Ishikawa (cell line): Measurements from ENCODE around the gene RETREG1.

ENCODE experiments used
- CEBPB ChIP-seq: IDR thresholded peaks from 2 replicates; pipeline ENCODE4 v1.6.1; 2012
- CREB1 ChIP-seq: IDR thresholded peaks from 2 replicates; pipeline ENCODE4 v1.6.1; 2012; ENCODE audit warnings: low read depth
- EGR1 ChIP-seq: IDR thresholded peaks from 2 replicates; pipeline ENCODE4 v1.6.1; 2012
- EP300 ChIP-seq: IDR thresholded peaks from 2 replicates; pipeline ENCODE4 v1.6.1; 2012; ENCODE audit warnings: borderline replicate concordance
- FOXM1 ChIP-seq: IDR thresholded peaks from 2 replicates; pipeline ENCODE4 v1.6.1; 2012; ENCODE audit warnings: low read depth, borderline replicate concordance
- MAX ChIP-seq: IDR thresholded peaks from 2 replicates; pipeline ENCODE4 v1.6.1; 2012
- NFIC ChIP-seq: IDR thresholded peaks from 2 replicates; pipeline ENCODE4 v1.6.1; 2012
- RAD21 ChIP-seq: IDR thresholded peaks from 2 replicates; pipeline ENCODE4 v1.6.1; 2012; ENCODE audit warnings: low read depth
- REST ChIP-seq: IDR thresholded peaks from 2 replicates; pipeline ENCODE4 v1.6.1; 2012; ENCODE audit warnings: low read depth, mild to moderate bottlenecking
- TAF1 ChIP-seq: IDR thresholded peaks from 2 replicates; pipeline ENCODE4 v1.6.1; 2012; ENCODE audit warnings: low read depth, mild to moderate bottlenecking
- TCF12 ChIP-seq: IDR thresholded peaks from 2 replicates; pipeline ENCODE4 v1.6.1; 2012; ENCODE audit warnings: low read depth
- TEAD4 ChIP-seq: IDR thresholded peaks from 2 replicates; pipeline ENCODE4 v1.6.1; 2012
- YY1 ChIP-seq: IDR thresholded peaks from 2 replicates; pipeline ENCODE4 v1.6.1; 2012; ENCODE audit warnings: low read depth
- ZBTB7A ChIP-seq: IDR thresholded peaks from 2 replicates; pipeline ENCODE4 v1.6.1; 2012; ENCODE audit warnings: low read depth
- TF ChIP-seq, protein P1 (sequence below): IDR thresholded peaks from 2 replicates; pipeline ENCODE4 v1.6.1; 2012

RETREG1 gene

DNA sequence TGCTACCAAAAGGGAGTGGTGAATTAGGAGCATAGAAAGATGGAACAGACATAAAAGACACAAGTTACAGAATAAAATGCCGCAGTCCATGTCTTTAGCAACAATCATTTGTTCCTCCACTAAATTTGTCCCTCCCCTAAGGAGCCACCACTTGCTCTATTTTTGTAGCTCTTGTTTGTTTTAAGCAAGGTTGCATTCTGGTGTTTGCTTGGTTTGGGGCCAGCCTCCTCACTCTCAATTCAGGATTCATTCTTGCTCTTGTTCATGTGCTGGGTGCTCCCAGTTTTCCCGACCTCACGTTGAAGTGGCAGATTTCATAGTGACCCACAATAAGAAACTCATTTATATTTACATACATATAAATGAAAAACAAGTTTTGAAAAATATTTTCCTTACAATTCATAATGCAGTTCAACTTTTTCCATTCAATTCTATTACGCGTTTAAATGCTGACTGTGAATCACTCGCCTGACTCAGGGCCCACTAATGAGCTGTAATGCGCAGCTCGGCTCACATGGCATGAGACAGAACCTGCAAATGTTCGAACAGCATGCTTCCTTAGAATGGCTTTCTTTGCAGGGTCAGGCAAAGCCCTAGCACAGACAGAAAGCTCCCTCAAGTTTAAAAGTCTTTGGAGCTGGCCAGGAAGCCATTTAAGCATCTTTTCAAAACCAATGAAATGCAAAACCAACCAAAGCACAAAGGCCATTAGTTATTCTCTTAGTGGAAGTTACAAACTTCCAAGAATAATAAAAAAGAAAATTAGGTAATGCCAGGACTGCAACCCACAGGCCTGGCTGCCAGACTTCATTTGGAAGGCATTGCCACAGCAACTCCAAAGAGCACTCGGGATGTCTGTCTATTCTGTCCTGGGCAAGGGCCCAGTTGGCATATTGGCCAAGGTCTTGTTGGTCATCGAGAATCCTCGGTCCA lies 41.7 kb downstream of the RETREG1 start:
- TF ChIP-seq EGR1 (no peak), EP300 (no peak), NFIC (no peak), FOXM1 (no peak), CEBPB (no peak), CREB1 (no peak), ZBTB7A (no peak), TEAD4 (no peak), RAD21 (no peak), MAX (no peak), TCF12 (no peak), TAF1 (no peak), YY1 (no peak), REST (no peak)
- TF ChIP-seq, protein P1, sequence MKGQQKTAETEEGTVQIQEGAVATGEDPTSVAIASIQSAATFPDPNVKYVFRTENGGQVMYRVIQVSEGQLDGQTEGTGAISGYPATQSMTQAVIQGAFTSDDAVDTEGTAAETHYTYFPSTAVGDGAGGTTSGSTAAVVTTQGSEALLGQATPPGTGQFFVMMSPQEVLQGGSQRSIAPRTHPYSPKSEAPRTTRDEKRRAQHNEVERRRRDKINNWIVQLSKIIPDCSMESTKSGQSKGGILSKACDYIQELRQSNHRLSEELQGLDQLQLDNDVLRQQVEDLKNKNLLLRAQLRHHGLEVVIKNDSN, result no peak

GRCh38 chr5:16573401-16573800 lies 43.4 kb downstream of the RETREG1 start:
- TF ChIP-seq CEBPB (no peak), REST (no peak)

- no peak for TF ChIP-seq YY1
- no peak for TF ChIP-seq TEAD4
- TF ChIP-seq, protein P1, result no peak
- TF ChIP-seq TAF1, result no peak
- no peak for TF ChIP-seq REST
- TF ChIP-seq ZBTB7A, result no peak
- no peak for TF ChIP-seq CEBPB
- TF ChIP-seq FOXM1, result no peak
Observed at GRCh38 chr5:16572289-16573015, 44.3 kb downstream of the RETREG1 start.

GRCh38 chr5:16571016-16571415 lies 45.8 kb downstream of the RETREG1 start:
- TF ChIP-seq RAD21 (no peak), CEBPB (no peak), FOXM1 (no peak), CREB1 (no peak), YY1 (no peak), TCF12 (no peak), MAX (no peak), REST (no peak), EGR1 (no peak), NFIC (no peak), ZBTB7A (no peak), EP300 (no peak), TEAD4 (no peak), TAF1 (no peak)
- TF ChIP-seq, protein P1, result no peak
